ENCODE results near the gene NUAK2. TPM values are rescaled to one million over a fixed set of nuclear protein-coding genes. Genes with fewer than 3 reads are reported as not detected.
"Not testable (repeated sequence)": the region's sequence is repeated elsewhere in the genome, so short reads cannot be mapped to it uniquely, and the experiment has no call there.

Gene NUAK2
- total RNA-seq (2021; fragmentation: NEBNext Ultra II Directional; extraction: Animal tissue kit (Norgen Biotek cat#: 25700)) = 1 to 10 TPM; 6.3 to 8.2 (median 7.3) TPM
- long read RNA-seq, partial matches to known transcripts = 0 of 3 reads
- long read RNA-seq, other reads (novel, unspliced or antisense) = 0 of 3 reads

- Mint-ChIP-seq H3K27me3 (ENCODE audit: insufficient read depth) (peaks cover 3% of the 10 kb centered on the region; the same call in 1 of the 2 replicates), H3K4me1 (ENCODE audit: low read depth) (peaks cover 59% of the 10 kb centered on the region)
Measured at GRCh38 chr1:205321162-205321958, at the start of gene NUAK2. Gene NUAK2, minus strand, starts transcription at chr1:205321745. Its CDS starts 117 bp downstream, at chr1:205321628.

GRCh38 chr1:205370780-205371179 lies 49.2 kb upstream of the NUAK2 start:
- H3K27ac Mint-ChIP-seq = no peak overlapping the region
- H3K27me3 Mint-ChIP-seq (ENCODE audit: insufficient read depth) = peaks cover 4% of the 10 kb centered on the region
- no peaks in the 10 kb centered on the region for H3K36me3 Mint-ChIP-seq (ENCODE audit: low read depth)
- TF ChIP-seq CTCF (IDR thresholded peaks at IDR 0.05) = no peak
- DNase-seq = no peak
- no peaks in the 10 kb centered on the region; the same call in 1 of the 2 replicates for H3K9me3 Mint-ChIP-seq
- no peak overlapping the region for H3K4me3 Mint-ChIP-seq
- H3K4me1 Mint-ChIP-seq (ENCODE audit: low read depth) = peaks cover 43% of the 10 kb centered on the region

More at GRCh38 chr1:205321162-205321958, at the start of gene NUAK2:
- DNase-seq = peak; percentile 77
- H3K36me3 Mint-ChIP-seq (ENCODE audit: low read depth) = peaks cover 17% of the 10 kb centered on the region; the same call in 1 of the 2 replicates
- H3K27ac Mint-ChIP-seq = peak within 1 kb of the TSS; percentile 83
- H3K9me3 Mint-ChIP-seq = no peaks in the 10 kb centered on the region
- H3K4me3 Mint-ChIP-seq = peak within 1 kb of the TSS; percentile 94
- peak; percentile 73 for TF ChIP-seq CTCF (IDR thresholded peaks at IDR 0.05)

- H3K4me3 Mint-ChIP-seq = no peak overlapping the region
- H3K4me1 Mint-ChIP-seq (ENCODE audit: low read depth) = peaks cover 32% of the 10 kb centered on the region
- H3K9me3 Mint-ChIP-seq = no peaks in the 10 kb centered on the region; the same call in 1 of the 2 replicates
- H3K36me3 Mint-ChIP-seq (ENCODE audit: low read depth) = no peaks in the 10 kb centered on the region
- no peak overlapping the region for H3K27ac Mint-ChIP-seq
- DNase-seq = no peak
- TF ChIP-seq CTCF (IDR thresholded peaks at IDR 0.05) = no peak
- H3K27me3 Mint-ChIP-seq (ENCODE audit: insufficient read depth) = peaks cover 7% of the 10 kb centered on the region
Measured at GRCh38 chr1:205369701-205370123, 48.2 kb upstream of the NUAK2 start.

GRCh38 chr1:205368478-205368877 lies 46.9 kb upstream of the NUAK2 start:
- Mint-ChIP-seq H3K4me1 (ENCODE audit: low read depth) (peaks cover 20% of the 10 kb centered on the region), H3K36me3 (ENCODE audit: low read depth) (no peaks in the 10 kb centered on the region), H3K27ac (no peak overlapping the region), H3K27me3 (ENCODE audit: insufficient read depth) (peaks cover 7% of the 10 kb centered on the region), H3K9me3 (no peaks in the 10 kb centered on the region; the same call in 1 of the 2 replicates), H3K4me3 (no peak overlapping the region)
- DNase-seq = no peak
- TF ChIP-seq CTCF (IDR thresholded peaks at IDR 0.05) = no peak

- Mint-ChIP-seq H3K9me3 (no peaks in the 10 kb centered on the region), H3K4me1 (ENCODE audit: low read depth) (no peaks in the 10 kb centered on the region), H3K4me3 (no peak overlapping the region), H3K36me3 (ENCODE audit: low read depth) (no peaks in the 10 kb centered on the region), H3K27ac (no peak overlapping the region), H3K27me3 (ENCODE audit: insufficient read depth) (peaks cover 16% of the 10 kb centered on the region)
- DNase-seq = no peak
- TF ChIP-seq CTCF (IDR thresholded peaks at IDR 0.05) = no peak
Measured at GRCh38 chr1:205365945-205366463, 44.5 kb upstream of the NUAK2 start.

- not testable (repeated sequence) for H3K36me3 Mint-ChIP-seq (ENCODE audit: low read depth); H3K9me3 Mint-ChIP-seq; H3K4me3 Mint-ChIP-seq; H3K4me1 Mint-ChIP-seq (ENCODE audit: low read depth); DNase-seq; H3K27ac Mint-ChIP-seq
- peaks cover 21% of the 10 kb centered on the region for H3K27me3 Mint-ChIP-seq (ENCODE audit: insufficient read depth)
Measured at GRCh38 chr1:205365086-205365485, 43.5 kb upstream of the NUAK2 start.
